PC-3 (cell line): ENCODE measurements around the gene MID1. TPM values are rescaled to one million over a fixed set of nuclear protein-coding genes. Genes with fewer than 3 reads are reported as not detected.

Experiments
- ATAC-seq: fragments of 200-7000 bp; cut with Tn5 transposase; 2 replicates; pipeline ENCODE4 v1.9.1; 2020; ENCODE audit warnings: mild to moderate bottlenecking, moderate library complexity
- BruUV-seq: library from RNA; stranded (reverse); fragments of 400-500 nt; replicated peaks from 2 replicates; lab custom pipeline; 2021; lab: Mats Ljungman, UMichigan
- CTCF ChIA-PET: fragments of 300-600 bp; sonication (Branson Sonifier 250); formaldehyde crosslinking; loops from one replicate; lab custom pipeline; 2022; ENCODE audit warnings: antibody characterized with exemption; lab: Charles Lee
- POLR2A ChIA-PET: fragments of 300-600 bp; sonication (Branson Sonifier 250); formaldehyde crosslinking; loops from one replicate; lab custom pipeline; 2022; ENCODE audit warnings: antibody characterized with exemption; ENCODE audit not compliant: unreplicated experiment; lab: Charles Lee
- DNase-seq: peaks from one replicate; pipeline ENCODE4 v3.0.0-alpha.2; 2015
- H2AFZ ChIP-seq: fragments of 300-600 bp; sonication (generic); 2 replicates; pipeline ENCODE4 v1.6.0; 2016; ENCODE audit warnings: antibody characterized with exemption, low read length
- H3F3A ChIP-seq: fragments of 300-600 bp; sonication (generic); one replicate; pipeline ENCODE4 v1.6.0; 2017; ENCODE audit warnings: antibody characterized with exemption, low read length, control low read depth, mild to moderate bottlenecking; ENCODE audit not compliant: unreplicated experiment
- H3K27ac ChIP-seq: fragments of 300-600 bp; sonication (generic); 2 replicates; pipeline ENCODE4 v1.5.1; 2016; ENCODE audit warnings: mild to moderate bottlenecking, low read length
- H3K27me3 ChIP-seq: fragments of 300-600 bp; sonication (generic); 2 replicates; pipeline ENCODE4 v1.6.1; 2016; ENCODE audit warnings: low read length, mixed read lengths
- H3K36me3 ChIP-seq: fragments of 300-600 bp; sonication (generic); 2 replicates; pipeline ENCODE4 v1.6.1; 2016; ENCODE audit warnings: low read depth, mixed run types, low read length, mixed read lengths
- H3K4me1 ChIP-seq: fragments of 300-600 bp; sonication (generic); 2 replicates; pipeline ENCODE4 v1.5.1; 2016; ENCODE audit warnings: low read length; ENCODE audit not compliant: insufficient read depth
- H3K4me2 ChIP-seq: fragments of 300-600 bp; sonication (generic); 2 replicates; pipeline ENCODE4 v1.6.0; 2016; ENCODE audit warnings: low read length
- H3K4me3 ChIP-seq: fragments of 300-600 bp; sonication (generic); 2 replicates; pipeline ENCODE4 v1.5.1; 2016; ENCODE audit warnings: mild to moderate bottlenecking, low read length, mixed read lengths
- H3K79me2 ChIP-seq: fragments of 300-600 bp; sonication (generic); 2 replicates; pipeline ENCODE4 v1.6.1; 2017; ENCODE audit warnings: low read length, mixed read lengths
- H3K9ac ChIP-seq: fragments of 300-600 bp; sonication (generic); 2 replicates; pipeline ENCODE4 v1.6.0; 2016; ENCODE audit warnings: mild to moderate bottlenecking, low read length
- H3K9me2 ChIP-seq: fragments of 300-600 bp; sonication (generic); replicated peaks from 2 replicates; pipeline ENCODE4 v1.6.1; 2016; ENCODE audit warnings: mixed run types, low read length, mixed read lengths
- H3K9me3 ChIP-seq: fragments of 300-600 bp; sonication (generic); 2 replicates; pipeline ENCODE4 v1.6.1; 2016; ENCODE audit warnings: low read length, mixed read lengths
- H4K20me1 ChIP-seq: fragments of 300-600 bp; sonication (generic); 2 replicates; pipeline ENCODE4 v1.6.1; 2016; ENCODE audit warnings: low read length, mixed read lengths
- EZH2 ChIP-seq: fragments of 300-600 bp; sonication (generic); IDR thresholded peaks from one replicate; pipeline ENCODE4 v1.6.1; 2017; ENCODE audit warnings: antibody characterized with exemption, mild to moderate bottlenecking, low read length; ENCODE audit not compliant: unreplicated experiment
- EZH2phosphoT487 ChIP-seq: fragments of 300-600 bp; sonication (generic); IDR thresholded peaks from 2 replicates; pipeline ENCODE4 v1.6.1; 2018; ENCODE audit warnings: mild to moderate bottlenecking, antibody characterized with exemption, low read length, borderline replicate concordance
- intact Hi-C: fragments of 100-400 bp; cut with micrococcal nuclease; formaldehyde crosslinking; loops from 2 replicates; pipeline ENCODE4 v1.9.0; 2023
- total RNA-seq: library from RNA; depleted of rRNA; stranded (reverse); fragments of >200 nt; gene quantifications from 2 replicates; pipeline ENCODE4 v1.2.3, GENCODE V29; 2014
- TF ChIP-seq, protein P1 (sequence below): fragments of 300-600 bp; sonication (generic); conservative IDR thresholded peaks from 2 replicates; pipeline ENCODE4 v1.5.1; 2017; ENCODE audit warnings: antibody characterized with exemption, low read depth, mild to moderate bottlenecking, low read length

The MID1 gene
- total RNA-seq, 1 experiment from 2014 or later, result 21.9 TPM

DNA sequence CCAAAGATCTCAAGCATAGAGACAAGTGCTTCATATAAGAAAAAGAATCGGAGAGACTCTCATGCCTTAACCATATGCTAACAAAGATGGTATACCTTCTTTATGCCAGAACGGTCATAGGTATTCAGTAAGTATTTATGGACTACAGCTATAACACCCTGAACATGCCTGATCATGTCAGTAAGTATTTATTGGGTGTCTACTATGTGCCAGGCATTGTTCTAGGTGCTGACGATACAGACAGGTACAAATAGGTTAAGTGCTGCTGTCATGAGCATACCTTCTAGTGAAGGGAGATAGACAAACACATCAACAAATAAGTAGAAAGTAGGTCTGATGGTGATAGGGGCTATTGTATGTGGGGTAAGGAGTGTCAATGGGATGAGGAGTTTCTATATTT lies 9.5 kb upstream of the MID1 start:
- Histone ChIP-seq H3K9me3 (no peaks in the 10 kb centered on the region), H3K9me2 (no peaks in the 10 kb centered on the region), H3K79me2 (no peaks in the 10 kb centered on the region), H3K4me1 (peaks cover 50% of the 10 kb centered on the region), H3K4me2 (no peak overlapping the region), H3F3A (peaks cover 12% of the 10 kb centered on the region), H2AFZ (no peak overlapping the region), H3K9ac (no peak overlapping the region), H3K4me3 (no peak overlapping the region), H4K20me1 (no peaks in the 10 kb centered on the region), H3K27me3 (no peaks in the 10 kb centered on the region), H3K27ac (no peak overlapping the region), H3K36me3 (no peaks in the 10 kb centered on the region)
- TF ChIP-seq, protein P1, sequence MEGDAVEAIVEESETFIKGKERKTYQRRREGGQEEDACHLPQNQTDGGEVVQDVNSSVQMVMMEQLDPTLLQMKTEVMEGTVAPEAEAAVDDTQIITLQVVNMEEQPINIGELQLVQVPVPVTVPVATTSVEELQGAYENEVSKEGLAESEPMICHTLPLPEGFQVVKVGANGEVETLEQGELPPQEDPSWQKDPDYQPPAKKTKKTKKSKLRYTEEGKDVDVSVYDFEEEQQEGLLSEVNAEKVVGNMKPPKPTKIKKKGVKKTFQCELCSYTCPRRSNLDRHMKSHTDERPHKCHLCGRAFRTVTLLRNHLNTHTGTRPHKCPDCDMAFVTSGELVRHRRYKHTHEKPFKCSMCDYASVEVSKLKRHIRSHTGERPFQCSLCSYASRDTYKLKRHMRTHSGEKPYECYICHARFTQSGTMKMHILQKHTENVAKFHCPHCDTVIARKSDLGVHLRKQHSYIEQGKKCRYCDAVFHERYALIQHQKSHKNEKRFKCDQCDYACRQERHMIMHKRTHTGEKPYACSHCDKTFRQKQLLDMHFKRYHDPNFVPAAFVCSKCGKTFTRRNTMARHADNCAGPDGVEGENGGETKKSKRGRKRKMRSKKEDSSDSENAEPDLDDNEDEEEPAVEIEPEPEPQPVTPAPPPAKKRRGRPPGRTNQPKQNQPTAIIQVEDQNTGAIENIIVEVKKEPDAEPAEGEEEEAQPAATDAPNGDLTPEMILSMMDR, result no peak
- TF ChIP-seq EZH2 (no peak), EZH2phosphoT487 (no peak)
- BruUV-seq, result no TSS peak
- ChIA-PET POLR2A (no interaction called here), CTCF (no interaction called here)
- intact Hi-C loops, result loop anchor here (10.0 kb wide), 1 partner anchor 475 kb away; no protein-coding TSS in a partner anchor
- DNase-seq, result no peak
- ATAC-seq, result no peak

DNA sequence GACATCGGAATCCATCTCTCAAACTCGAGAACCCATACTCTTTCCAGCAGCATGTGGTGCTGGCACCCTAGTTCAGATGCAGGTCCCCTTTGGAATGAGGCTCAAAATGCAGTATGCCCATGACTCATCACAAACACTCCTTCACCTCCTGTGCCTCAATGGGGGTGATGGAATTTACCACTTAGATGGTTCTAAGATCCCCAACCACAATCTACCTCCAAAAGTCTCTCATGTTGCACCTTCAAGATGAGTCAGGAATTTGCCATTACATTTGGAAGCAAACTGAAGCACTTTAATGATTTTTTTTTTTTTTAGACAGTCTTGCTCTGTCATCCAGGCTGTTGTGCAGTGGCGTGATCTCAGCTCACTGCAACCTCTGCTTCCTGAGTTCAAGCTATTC lies 8.5 kb upstream of the MID1 start:
- H3K36me3 ChIP-seq, result no peaks in the 10 kb centered on the region
- ATAC-seq (no peak), DNase-seq (peak; percentile 53)
- H3K4me3 ChIP-seq, result no peak overlapping the region
- peaks cover 6% of the 10 kb centered on the region for H3F3A ChIP-seq
- intact Hi-C loops, result no loop called here
- POLR2A ChIA-PET, result no interaction called here
- CTCF ChIA-PET, result no interaction called here
- BruUV-seq, result no TSS peak
- no peaks in the 10 kb centered on the region for H3K79me2 ChIP-seq
- H3K27me3 ChIP-seq, result no peaks in the 10 kb centered on the region
- H4K20me1 ChIP-seq, result no peaks in the 10 kb centered on the region
- TF ChIP-seq EZH2phosphoT487 (no peak), EZH2 (no peak)
- TF ChIP-seq, protein P1, result no peak
- H3K9ac ChIP-seq, result no peak overlapping the region
- H3K9me3 ChIP-seq, result no peaks in the 10 kb centered on the region
- H2AFZ ChIP-seq, result no peak overlapping the region
- H3K4me1 ChIP-seq, result peaks cover 44% of the 10 kb centered on the region
- H3K4me2 ChIP-seq, result no peak overlapping the region
- no peaks in the 10 kb centered on the region for H3K9me2 ChIP-seq
- H3K27ac ChIP-seq, result no peak overlapping the region

DNA sequence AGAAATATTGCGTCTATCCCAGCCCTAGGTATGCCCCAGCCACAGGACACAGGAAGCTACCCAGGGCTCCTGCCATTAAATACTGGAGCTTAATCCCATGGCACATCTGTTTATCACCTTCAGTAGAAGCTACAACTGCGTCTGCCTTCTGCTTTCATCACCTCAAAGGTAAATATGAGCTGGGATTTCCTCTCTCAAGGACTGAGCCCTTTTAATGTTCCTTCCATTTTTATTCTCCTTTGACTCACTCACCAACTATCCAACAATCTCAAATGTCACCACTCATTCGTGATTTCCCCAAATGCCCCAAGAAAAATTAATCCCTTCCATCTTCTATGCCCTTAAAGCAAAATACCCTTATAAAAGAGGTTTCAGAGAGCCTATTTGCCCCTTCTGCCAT lies 1.8 kb upstream of the MID1 start:
- H3K79me2 ChIP-seq, result peaks cover 24% of the 10 kb centered on the region
- intact Hi-C loops, result no loop called here
- H3K9ac ChIP-seq, result no peak overlapping the region
- no peaks in the 10 kb centered on the region for H3K27me3 ChIP-seq
- H3K4me2 ChIP-seq, result peak overlapping the region; percentile 56
- H3K9me2 ChIP-seq, result no peaks in the 10 kb centered on the region
- no peaks in the 10 kb centered on the region for H3K9me3 ChIP-seq
- TF ChIP-seq, protein P1, result no peak
- TF ChIP-seq EZH2 (no peak), EZH2phosphoT487 (no peak)
- no TSS peak for BruUV-seq
- peaks cover 3% of the 10 kb centered on the region for H3F3A ChIP-seq
- DNase-seq, result peak; percentile 57
- ChIA-PET POLR2A (no interaction called here), CTCF (no interaction called here)
- H3K27ac ChIP-seq, result peak overlapping the region; percentile 54
- peak overlapping the region; percentile 51 for H2AFZ ChIP-seq
- no peaks in the 10 kb centered on the region for H4K20me1 ChIP-seq
- peaks cover 26% of the 10 kb centered on the region for H3K4me1 ChIP-seq
- no peak overlapping the region for H3K4me3 ChIP-seq
- no peak for ATAC-seq
- H3K36me3 ChIP-seq, result no peaks in the 10 kb centered on the region
